Smooth muscle cell (in vitro differentiated cells): ENCODE data around the gene RPL21. TPM values are rescaled to one million over a fixed set of nuclear protein-coding genes. Genes with fewer than 3 reads are reported as not detected.

Experiments
- DNase-seq: peaks from one replicate; lab custom pipeline; 2025; ENCODE audit not compliant: unreplicated experiment; lab: John Stamatoyannopoulos, UW
- H2AFZ ChIP-seq: fragments of 200-600 bp; sonication (generic); 2 replicates; pipeline ENCODE4 v1.6.0; 2016; ENCODE audit warnings: antibody characterized with exemption, low read depth, mild to moderate bottlenecking
- H3F3A ChIP-seq: fragments of 200-600 bp; sonication (generic); 2 replicates; pipeline ENCODE4 v1.6.0; 2017; ENCODE audit warnings: antibody characterized with exemption, low read depth
- H3K27ac ChIP-seq: fragments of 200-600 bp; sonication (generic); 2 replicates; pipeline ENCODE4 v1.5.1; 2016; ENCODE audit warnings: low read depth, mild to moderate bottlenecking
- H3K27me3 ChIP-seq: fragments of 200-600 bp; sonication (generic); 2 replicates; pipeline ENCODE4 v1.6.1; 2016; ENCODE audit warnings: low read depth, mild to moderate bottlenecking
- H3K36me3 ChIP-seq: fragments of 200-600 bp; sonication (generic); 2 replicates; pipeline ENCODE4 v1.5.1; 2016; ENCODE audit warnings: low read depth
- H3K4me1 ChIP-seq: fragments of 200-600 bp; sonication (generic); 2 replicates; pipeline ENCODE4 v1.5.1; 2016; ENCODE audit warnings: low read depth
- H3K4me2 ChIP-seq: fragments of 200-600 bp; sonication (generic); 2 replicates; pipeline ENCODE4 v1.6.0; 2016; ENCODE audit warnings: mild to moderate bottlenecking
- H3K4me3 ChIP-seq: fragments of 200-600 bp; sonication (generic); 2 replicates; pipeline ENCODE4 v1.5.1; 2016; ENCODE audit warnings: mild to moderate bottlenecking
- H3K79me2 ChIP-seq: fragments of 200-600 bp; sonication (generic); 2 replicates; pipeline ENCODE4 v1.6.0; 2016; ENCODE audit warnings: low read depth, mild to moderate bottlenecking
- H3K9ac ChIP-seq: fragments of 200-600 bp; sonication (generic); 2 replicates; pipeline ENCODE4 v1.6.0; 2016; ENCODE audit warnings: low read depth
- H3K9me3 ChIP-seq: fragments of 200-600 bp; sonication (generic); replicated peaks from 2 replicates; pipeline ENCODE4 v1.5.1; 2016; ENCODE audit warnings: low read depth
- H4K20me1 ChIP-seq: fragments of 200-600 bp; sonication (generic); 2 replicates; pipeline ENCODE4 v1.6.0; 2016; ENCODE audit warnings: low read depth
- CTCF ChIP-seq: fragments of 200-600 bp; sonication (generic); IDR thresholded peaks from 2 replicates; pipeline ENCODE4 v1.5.1; 2017; ENCODE audit warnings: borderline replicate concordance, mild to moderate bottlenecking, antibody characterized with exemption; ENCODE audit not compliant: insufficient read depth, poor library complexity, severe bottlenecking
- whole genome bisulfite sequencing: methylation state at CpG from one replicate; pipeline ENCODE4 v1.1.7; 2016; ENCODE audit warnings: low lambda C conversion rate; 5-methylcytosine and 5-hydroxymethylcytosine counted together
- polyA plus RNA-seq: library from polyadenylated mRNA; unstranded; fragments of >200 nt; fragmentation: Nextera tagmentation; extraction: Ambion mirVana; gene quantifications from 2 replicates; pipeline ENCODE4 v1.2.1, GENCODE V29; 2016
- total RNA-seq: library from RNA; depleted of rRNA; stranded (reverse); fragments of >200 nt; gene quantifications from 2 replicates; pipeline ENCODE4 v1.2.3, GENCODE V29; 2014

RPL21 gene
- total and polyA plus RNA-seq, 2 experiments from 2014 or later, result 361 to 1,191 TPM

DNA sequence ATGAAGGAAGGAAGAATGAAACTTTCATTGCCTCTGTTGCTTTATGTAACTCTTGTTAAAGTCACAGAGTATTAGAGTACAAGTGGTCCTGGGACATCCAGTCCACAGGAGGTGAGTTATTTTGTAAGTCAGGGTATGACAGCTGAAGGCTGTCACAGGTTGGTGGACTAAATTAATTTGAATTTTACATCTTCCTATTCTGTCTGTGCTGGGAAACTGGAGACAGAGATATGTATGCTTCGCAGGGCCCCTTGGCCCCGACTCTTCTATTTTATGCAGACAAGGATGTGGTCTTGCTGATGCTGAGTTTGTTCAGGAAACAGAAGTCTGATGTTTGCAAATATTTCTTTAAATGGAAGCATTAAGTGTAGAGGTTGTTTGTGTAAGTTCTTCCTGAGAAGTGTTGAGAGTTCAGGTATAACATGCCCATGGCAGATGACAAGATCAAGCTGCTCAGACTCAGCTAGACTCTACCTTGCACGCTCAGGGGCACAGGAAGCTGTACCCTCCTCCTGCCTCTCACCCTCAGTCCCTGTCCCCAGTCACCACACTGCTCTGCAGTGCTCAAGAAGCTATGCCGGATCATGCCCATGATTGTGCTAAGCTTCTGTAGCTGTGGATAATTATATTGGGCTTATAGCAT lies 42.6 kb downstream of the RPL21 start:
- Histone ChIP-seq H3K27ac (no peak overlapping the region), H3K4me3 (no peak overlapping the region), H3K4me2 (no peak overlapping the region), H4K20me1 (no peaks in the 10 kb centered on the region), H3K4me1 (no peaks in the 10 kb centered on the region), H3F3A (no peaks in the 10 kb centered on the region), H3K36me3 (no peaks in the 10 kb centered on the region), H3K9ac (no peak overlapping the region), H3K9me3 (no peaks in the 10 kb centered on the region), H2AFZ (no peak overlapping the region), H3K27me3 (peaks cover 49% of the 10 kb centered on the region), H3K79me2 (no peaks in the 10 kb centered on the region)
- 86% methylated on average over 4 of the region's 4 CpGs for WGBS
- DNase-seq, result no peak
- no peak for TF ChIP-seq CTCF

- no peak for DNase-seq
- H3K27ac ChIP-seq, result no peak overlapping the region
- no peaks in the 10 kb centered on the region for H3K36me3 ChIP-seq
- no peaks in the 10 kb centered on the region for H3F3A ChIP-seq
- no peak overlapping the region for H3K9ac ChIP-seq
- H2AFZ ChIP-seq, result no peak overlapping the region
- no peaks in the 10 kb centered on the region for H3K9me3 ChIP-seq
- no peaks in the 10 kb centered on the region for H3K79me2 ChIP-seq
- no peaks in the 10 kb centered on the region for H3K4me1 ChIP-seq
- no peak overlapping the region for H3K4me3 ChIP-seq
- H3K4me2 ChIP-seq, result no peak overlapping the region
- no peaks in the 10 kb centered on the region for H4K20me1 ChIP-seq
- peaks cover 49% of the 10 kb centered on the region for H3K27me3 ChIP-seq
- TF ChIP-seq CTCF, result no peak
- WGBS, result 89% methylated on average over 7 of the region's 7 CpGs
Measured at GRCh38 chr13:27295096-27295495, 43.7 kb downstream of the RPL21 start.

DNA sequence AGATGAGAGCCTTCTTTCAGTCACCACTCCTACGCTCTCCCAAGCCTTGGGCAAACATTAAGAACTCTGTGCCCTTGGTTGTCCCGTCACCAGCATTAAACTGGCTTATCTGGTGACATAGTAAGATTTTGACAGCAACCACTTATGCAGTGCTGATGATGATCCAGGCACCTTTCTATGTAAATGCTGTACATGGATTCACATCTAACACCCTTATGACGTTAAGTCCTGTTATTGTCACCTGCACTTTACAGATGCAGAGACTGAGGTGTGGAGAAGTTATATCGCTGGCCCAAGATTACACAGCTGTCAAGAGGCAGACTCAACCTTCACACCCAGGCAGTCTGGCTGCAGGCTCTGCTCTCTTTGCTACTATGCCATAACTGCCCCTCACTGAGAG lies 44.3 kb downstream of the RPL21 start:
- Histone ChIP-seq H3K9me3 (no peaks in the 10 kb centered on the region), H3K4me1 (no peaks in the 10 kb centered on the region), H3K27ac (no peak overlapping the region), H3K79me2 (no peaks in the 10 kb centered on the region), H3K4me3 (no peak overlapping the region), H3F3A (no peaks in the 10 kb centered on the region), H3K27me3 (peaks cover 49% of the 10 kb centered on the region), H3K36me3 (no peaks in the 10 kb centered on the region), H3K4me2 (no peak overlapping the region), H2AFZ (no peak overlapping the region), H3K9ac (no peak overlapping the region), H4K20me1 (no peaks in the 10 kb centered on the region)
- TF ChIP-seq CTCF, result no peak
- no peak for DNase-seq
- 91% methylated on average over 4 of the region's 4 CpGs for whole genome bisulfite sequencing

DNA sequence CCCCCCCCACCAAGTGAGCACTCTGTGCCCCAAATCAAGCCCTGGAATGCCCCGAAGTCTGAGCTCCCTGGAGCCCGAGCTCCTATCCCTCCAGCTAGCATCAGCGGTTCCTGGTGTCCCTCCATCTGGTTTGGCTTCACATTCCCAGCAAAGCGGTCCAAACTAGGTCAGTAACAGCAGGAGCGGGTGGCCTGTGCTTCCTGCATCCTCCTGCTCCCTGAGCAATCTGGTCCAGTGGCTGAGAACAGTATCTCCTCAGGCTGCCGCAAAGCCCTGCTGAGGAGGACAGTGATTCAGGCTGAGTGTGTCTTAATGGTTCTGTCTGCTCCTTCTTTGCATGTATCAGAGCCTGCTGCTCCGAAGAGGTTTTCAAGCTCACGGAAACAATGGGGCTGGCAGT lies 45.1 kb downstream of the RPL21 start:
- 92% methylated on average over 8 of the region's 8 CpGs for WGBS

More for the DNA sequence above, 45.1 kb downstream of the RPL21 start:
- no peaks in the 10 kb centered on the region for H3K79me2 ChIP-seq
- no peak for DNase-seq
- H3K4me2 ChIP-seq, result no peak overlapping the region
- H2AFZ ChIP-seq, result no peak overlapping the region
- no peak overlapping the region for H3K27ac ChIP-seq
- H4K20me1 ChIP-seq, result no peaks in the 10 kb centered on the region
- no peaks in the 10 kb centered on the region for H3K36me3 ChIP-seq
- H3K4me3 ChIP-seq, result no peak overlapping the region
- TF ChIP-seq CTCF, result no peak
- no peaks in the 10 kb centered on the region for H3K4me1 ChIP-seq
- no peaks in the 10 kb centered on the region for H3F3A ChIP-seq
- H3K27me3 ChIP-seq, result peaks cover 49% of the 10 kb centered on the region
- H3K9me3 ChIP-seq, result no peaks in the 10 kb centered on the region
- no peak overlapping the region for H3K9ac ChIP-seq
